Measurements from ENCODE around the gene C2orf81. TPM values are rescaled to one million over a fixed set of nuclear protein-coding genes. Genes with fewer than 3 reads are reported as not detected.

Gene C2orf81
- total RNA-seq, 1 experiment from 2014 or later, result 1.4 TPM

Other genes with a start within 250 kb of the C2orf81 start
- gene MOB1A, start 242.7 kb downstream of the C2orf81 start, total RNA-seq (2014; rRNA removed; shearing (Covaris generic)), result 101 and 164 TPM in 2 replicates
- 90.0 and 90.7 TPM in 2 replicates for gene MTHFD2, start 223.0 kb downstream of the C2orf81 start, total RNA-seq (2014; rRNA removed; shearing (Covaris generic))
- 0.17 TPM in 1 of 2 replicates, not detected in the other for gene SLC4A5, start 78.2 kb downstream of the C2orf81 start, total RNA-seq (2014; rRNA removed; shearing (Covaris generic))
- 74.5 and 74.8 TPM in 2 replicates for gene DCTN1, start 41.3 kb downstream of the C2orf81 start, total RNA-seq (2014; rRNA removed; shearing (Covaris generic))
- 62.2 and 68.1 TPM in 2 replicates for gene WDR54, start 111 bp upstream of the C2orf81 start, total RNA-seq (2014; rRNA removed; shearing (Covaris generic))
- 5.4 and 6.9 TPM in 2 replicates for gene RTKN, start 20.3 kb upstream of the C2orf81 start, total RNA-seq (2014; rRNA removed; shearing (Covaris generic))
- 13.8 and 17.8 TPM in 2 replicates for gene INO80B, start 33.5 kb upstream of the C2orf81 start, total RNA-seq (2014; rRNA removed; shearing (Covaris generic))
- 30.9 and 37.0 TPM in 2 replicates for gene WBP1, start 36.8 kb upstream of the C2orf81 start, total RNA-seq (2014; rRNA removed; shearing (Covaris generic))
- 45.2 and 52.4 TPM in 2 replicates for gene MOGS, start 43.8 kb upstream of the C2orf81 start, total RNA-seq (2014; rRNA removed; shearing (Covaris generic))
- 41.5 and 43.9 TPM in 2 replicates for gene MRPL53, start 51.1 kb upstream of the C2orf81 start, total RNA-seq (2014; rRNA removed; shearing (Covaris generic))
- gene CCDC142, start 61.4 kb upstream of the C2orf81 start, total RNA-seq (2014; rRNA removed; shearing (Covaris generic)), result 8.5 and 8.9 TPM in 2 replicates
- gene TTC31, start 61.5 kb upstream of the C2orf81 start, total RNA-seq (2014; rRNA removed; shearing (Covaris generic)), result 19.4 and 26.3 TPM in 2 replicates
- gene LBX2, start 78.0 kb upstream of the C2orf81 start, total RNA-seq (2014; rRNA removed; shearing (Covaris generic)), result 0.97 and 1.7 TPM in 2 replicates
- 22.8 and 42.1 TPM in 2 replicates for gene PCGF1, start 86.1 kb upstream of the C2orf81 start, total RNA-seq (2014; rRNA removed; shearing (Covaris generic))
- 0.77 TPM in 1 of 2 replicates, not detected in the other for gene TLX2, start 92.8 kb upstream of the C2orf81 start, total RNA-seq (2014; rRNA removed; shearing (Covaris generic))
- gene DQX1, start 104.6 kb upstream of the C2orf81 start, total RNA-seq (2014; rRNA removed; shearing (Covaris generic)), result 1.1 TPM in 1 of 2 replicates, not detected in the other
- gene AUP1, start 108.1 kb upstream of the C2orf81 start, total RNA-seq (2014; rRNA removed; shearing (Covaris generic)), result 135 TPM in 2 replicates
- 41.2 and 44.8 TPM in 2 replicates for gene HTRA2, start 108.3 kb upstream of the C2orf81 start, total RNA-seq (2014; rRNA removed; shearing (Covaris generic))
- 54.5 and 62.0 TPM in 2 replicates for gene LOXL3, start 132.3 kb upstream of the C2orf81 start, total RNA-seq (2014; rRNA removed; shearing (Covaris generic))
- 19.8 and 20.6 TPM in 2 replicates for gene DOK1, start 133.1 kb upstream of the C2orf81 start, total RNA-seq (2014; rRNA removed; shearing (Covaris generic))
- not detected in 2 replicates for gene M1AP, start 226.7 kb upstream of the C2orf81 start, total RNA-seq (2014; rRNA removed; shearing (Covaris generic))
- 3.4 and 4.2 TPM in 2 replicates for gene SEMA4F, start 232.6 kb upstream of the C2orf81 start, total RNA-seq (2014; rRNA removed; shearing (Covaris generic))

All from Daoy (cell line).